ENCODE data around the gene PRR14.

DNA sequence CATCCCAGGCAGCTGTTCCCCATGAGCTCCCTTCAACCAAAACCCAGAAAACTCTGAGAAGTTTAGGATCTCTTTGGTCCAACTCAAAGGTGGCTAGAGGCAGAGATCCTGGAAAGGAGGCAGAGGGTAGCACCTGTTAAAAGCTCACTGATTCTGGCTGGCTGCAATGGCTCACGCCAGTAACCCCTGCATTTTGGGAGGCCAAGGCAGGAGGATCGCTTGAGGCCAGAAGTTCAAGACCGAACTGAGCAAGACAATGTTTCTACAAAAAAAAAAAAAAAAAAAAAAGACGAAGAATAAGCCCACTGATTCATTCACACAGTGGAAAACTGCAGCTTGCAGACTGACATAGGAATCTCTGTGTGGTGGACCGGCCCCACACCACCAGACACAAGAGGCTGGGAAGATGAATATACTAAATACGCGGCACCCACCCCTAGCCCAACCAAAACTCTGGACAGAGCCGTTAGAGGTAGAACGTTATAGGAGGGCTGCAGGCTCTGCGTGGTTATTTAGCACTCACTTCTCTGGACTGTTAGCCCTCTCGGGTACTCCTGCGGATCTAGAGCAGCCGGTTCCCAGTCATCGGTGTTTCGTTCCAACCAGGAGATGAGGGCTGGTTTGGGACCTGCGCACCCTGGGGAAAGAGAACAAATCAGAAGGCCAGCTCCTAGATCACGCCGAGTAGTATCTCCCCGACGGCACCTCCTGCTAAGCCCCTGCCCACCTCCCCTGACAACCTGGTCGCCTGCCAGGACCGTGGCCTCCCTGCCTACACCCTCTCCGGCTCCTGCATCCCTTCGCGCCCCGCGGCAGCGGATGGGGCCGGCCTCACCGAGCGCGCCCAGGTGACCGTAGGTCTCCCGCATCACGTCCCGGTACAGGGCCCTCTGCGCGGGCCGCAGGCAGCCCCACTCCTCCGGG is 41.5 kb upstream of the PRR14 start:
- TF ChIP-seq CTCF (IDR thresholded peaks at IDR 0.05) (no peak), POLR2AphosphoS5 (IDR thresholded peaks at IDR 0.05) (no peak), POLR2A (IDR thresholded peaks at IDR 0.05) (no peak), EP300 (IDR thresholded peaks at IDR 0.05) (no peak)

Data from gastroesophageal sphincter (tissue), 3 donors.